ENCODE results near the gene PDE5A.

Gene PDE5A

DNA sequence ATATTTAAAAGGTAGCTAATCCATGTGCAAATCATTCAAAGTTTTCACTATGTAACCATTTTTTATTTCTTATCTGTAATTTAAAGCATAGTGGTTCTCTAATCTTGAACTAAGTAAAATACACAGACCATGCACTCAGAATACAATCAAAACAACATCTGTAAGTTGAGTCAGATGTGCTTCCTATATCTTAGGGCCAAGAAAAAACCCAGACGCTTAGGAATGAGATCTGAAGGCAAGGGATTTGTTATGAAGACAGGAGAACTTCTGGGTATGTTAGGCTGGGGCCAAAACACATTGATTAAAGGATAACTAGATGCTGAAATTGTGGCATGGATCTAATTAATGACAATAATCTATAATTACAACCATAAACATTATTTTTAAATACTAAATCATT, 120.3 kb downstream of the PDE5A start:
- no peak overlapping the region for H3K27ac ChIP-seq (ENCODE audit: low read depth, low read length)
- no peak overlapping the region for H3K4me2 ChIP-seq (ENCODE audit: low read length)
- no peaks in the 10 kb centered on the region for H3K9me2 ChIP-seq (replicated peaks; ENCODE audit: control insufficient read depth, low read length)
- no peaks in the 10 kb centered on the region for H3K79me2 ChIP-seq (ENCODE audit: control insufficient read depth, low read length)
- no peaks in the 10 kb centered on the region for H4K20me1 ChIP-seq (ENCODE audit: control insufficient read depth, insufficient read depth, low read depth, low read length)
- no peaks in the 10 kb centered on the region for H3K9me3 ChIP-seq (ENCODE audit: control insufficient read depth, insufficient read depth, low read length)
- no peaks in the 10 kb centered on the region for H3K36me3 ChIP-seq (ENCODE audit: control insufficient read depth, low read length)
- H3K4me1 ChIP-seq (ENCODE audit: control insufficient read depth, low read length), result no peaks in the 10 kb centered on the region
- no peaks in the 10 kb centered on the region for H3K27me3 ChIP-seq (ENCODE audit: control insufficient read depth, low read length)
- no peaks in the 10 kb centered on the region for H3F3A ChIP-seq (ENCODE audit: control insufficient read depth, insufficient read depth)
- H3K4me3 ChIP-seq (ENCODE audit: low read length), result no peak overlapping the region
- TF ChIP-seq EZH2phosphoT487 (IDR thresholded peaks at IDR 0.05; ENCODE audit: borderline replicate concordance, low read length) (no peak), CTCF (IDR thresholded peaks at IDR 0.05; ENCODE audit: low read depth, low read length, poor library complexity, severe bottlenecking) (no peak)

GRCh38 chr4:119506806-119507205, 121.8 kb downstream of the PDE5A start:
- no peak for TF ChIP-seq EZH2phosphoT487 (IDR thresholded peaks at IDR 0.05; ENCODE audit: borderline replicate concordance, low read length)
- no peak for TF ChIP-seq CTCF (IDR thresholded peaks at IDR 0.05; ENCODE audit: low read depth, low read length, poor library complexity, severe bottlenecking)
- no peaks in the 10 kb centered on the region for H3K27me3 ChIP-seq (ENCODE audit: control insufficient read depth, low read length)

GRCh38 chr4:119504616-119505015, 124.0 kb downstream of the PDE5A start:
- no peak for TF ChIP-seq CTCF (IDR thresholded peaks at IDR 0.05; ENCODE audit: low read depth, low read length, poor library complexity, severe bottlenecking)
- no peak for TF ChIP-seq EZH2phosphoT487 (IDR thresholded peaks at IDR 0.05; ENCODE audit: borderline replicate concordance, low read length)
- Histone ChIP-seq H3K4me2 (ENCODE audit: low read length) (no peak overlapping the region), H3K4me1 (ENCODE audit: control insufficient read depth, low read length) (no peaks in the 10 kb centered on the region), H3K9me3 (ENCODE audit: control insufficient read depth, insufficient read depth, low read length) (no peaks in the 10 kb centered on the region), H3K27ac (ENCODE audit: low read depth, low read length) (no peak overlapping the region), H3K27me3 (ENCODE audit: control insufficient read depth, low read length) (no peaks in the 10 kb centered on the region), H3F3A (ENCODE audit: control insufficient read depth, insufficient read depth) (no peaks in the 10 kb centered on the region), H3K36me3 (ENCODE audit: control insufficient read depth, low read length) (peaks cover 3% of the 10 kb centered on the region; the same call in 1 of the 2 replicates), H3K9me2 (replicated peaks; ENCODE audit: control insufficient read depth, low read length) (no peaks in the 10 kb centered on the region), H3K4me3 (ENCODE audit: low read length) (no peak overlapping the region), H4K20me1 (ENCODE audit: control insufficient read depth, insufficient read depth, low read depth, low read length) (no peaks in the 10 kb centered on the region), H3K79me2 (ENCODE audit: control insufficient read depth, low read length) (no peaks in the 10 kb centered on the region)

More at GRCh38 chr4:119506806-119507205, 121.8 kb downstream of the PDE5A start:
- Histone ChIP-seq H3K36me3 (ENCODE audit: control insufficient read depth, low read length) (no peaks in the 10 kb centered on the region), H3K4me1 (ENCODE audit: control insufficient read depth, low read length) (no peaks in the 10 kb centered on the region), H3K9me2 (replicated peaks; ENCODE audit: control insufficient read depth, low read length) (no peaks in the 10 kb centered on the region), H4K20me1 (ENCODE audit: control insufficient read depth, insufficient read depth, low read depth, low read length) (no peaks in the 10 kb centered on the region), H3K27ac (ENCODE audit: low read depth, low read length) (no peak overlapping the region), H3K9me3 (ENCODE audit: control insufficient read depth, insufficient read depth, low read length) (no peaks in the 10 kb centered on the region), H3K4me3 (ENCODE audit: low read length) (no peak overlapping the region), H3F3A (ENCODE audit: control insufficient read depth, insufficient read depth) (no peaks in the 10 kb centered on the region), H3K4me2 (ENCODE audit: low read length) (no peak overlapping the region), H3K79me2 (ENCODE audit: control insufficient read depth, low read length) (no peaks in the 10 kb centered on the region)
